Activated naive CD4-positive, alpha-beta T cell treated with anti-CD3 and anti-CD28 coated beads, Interleukin-2, amount 50 U/mL, for 72 hours (primary cell): ENCODE results near the gene NDST4. TPM values are rescaled to one million over a fixed set of nuclear protein-coding genes. Genes with fewer than 3 reads are reported as not detected.

ENCODE experiments used
- ATAC-seq, 2 donors: fragments of 150-1000 bp; cut with Tn5 transposase; 2 replicates each; pipeline ENCODE4 v1.10.0; 2021; ENCODE audit warnings: mild to moderate bottlenecking in 2 of 2, moderate library complexity in 2 of 2
- DNase-seq, 2 donors: peaks; one replicate each; pipeline ENCODE4 v3.0.0; 2021 to 2022; ENCODE audit warnings: low spot score in 2 of 2
- H3K27ac Mint-ChIP-seq, 2 donors: one replicate each; pipeline ENCODE4 v1.8.0; 2022; ENCODE audit warnings: mild to moderate bottlenecking in 2 of 2, mixed read lengths in 2 of 2
- H3K36me3 Mint-ChIP-seq, 2 donors: one replicate each; pipeline ENCODE4 v1.8.0; 2022; ENCODE audit warnings: mixed read lengths in 2 of 2
- H3K9me3 Mint-ChIP-seq, 2 donors: one replicate each; pipeline ENCODE4 v1.8.0; 2022; ENCODE audit warnings: mixed read lengths in 2 of 2
- total RNA-seq, 2 donors: library from RNA; stranded (reverse); gene quantifications; one replicate each; pipeline ENCODE4 v1.2.3, GENCODE V29; 2022

The NDST4 gene
- total RNA-seq, 2 donors from 2014 or later = not detected

DNA sequence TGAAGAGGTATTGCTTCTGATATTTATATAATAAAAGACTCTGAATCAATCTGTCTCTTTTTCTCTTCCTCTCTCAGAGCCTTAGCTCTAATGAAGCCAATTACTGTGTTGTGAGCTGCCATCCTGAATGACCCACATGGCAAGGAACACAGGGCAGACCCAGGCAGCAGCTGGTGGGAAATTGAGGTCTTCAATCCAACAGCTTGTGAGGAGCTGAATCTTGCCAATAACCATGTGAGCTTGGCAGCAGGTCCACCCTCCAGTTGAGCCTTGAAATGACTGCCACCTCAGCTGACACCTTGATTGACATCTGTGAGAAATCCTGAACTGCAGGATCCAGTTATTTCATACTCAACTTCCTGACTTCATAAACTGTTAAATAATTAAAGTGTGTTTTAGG is 149.4 kb downstream of the NDST4 start:
- H3K9me3 Mint-ChIP-seq = peaks cover 7 to 11% of the 10 kb centered on the region in 2 donors
- no peak for ATAC-seq
- peaks cover 0 to 5% of the 10 kb centered on the region in 2 donors for H3K36me3 Mint-ChIP-seq
- no peak for DNase-seq
- H3K27ac Mint-ChIP-seq = no peak overlapping the region

DNA sequence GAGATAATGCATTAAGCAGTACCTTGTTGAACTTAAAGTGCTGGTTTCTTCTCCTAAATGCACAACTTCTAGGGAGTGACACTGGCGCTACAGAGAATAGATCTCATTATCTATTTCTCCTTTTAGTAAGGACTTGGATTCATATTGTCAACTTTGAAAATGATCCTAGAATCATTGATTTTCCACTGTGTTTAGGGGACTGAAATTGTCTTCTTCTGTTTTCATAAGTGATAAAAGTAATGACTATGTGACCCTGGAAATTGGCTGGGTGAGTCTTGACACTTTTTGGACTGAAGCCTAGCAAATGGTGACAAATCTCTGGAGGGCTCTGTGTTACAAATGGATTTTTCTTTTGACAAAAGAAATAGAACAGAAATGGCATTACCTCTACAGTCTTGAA is 167.8 kb downstream of the NDST4 start:
- H3K36me3 Mint-ChIP-seq = no peaks in the 10 kb centered on the region
- DNase-seq (no peak), ATAC-seq (no peak)
- peaks cover 11 to 17% of the 10 kb centered on the region in 2 donors for H3K9me3 Mint-ChIP-seq
- no peak overlapping the region for H3K27ac Mint-ChIP-seq

DNA sequence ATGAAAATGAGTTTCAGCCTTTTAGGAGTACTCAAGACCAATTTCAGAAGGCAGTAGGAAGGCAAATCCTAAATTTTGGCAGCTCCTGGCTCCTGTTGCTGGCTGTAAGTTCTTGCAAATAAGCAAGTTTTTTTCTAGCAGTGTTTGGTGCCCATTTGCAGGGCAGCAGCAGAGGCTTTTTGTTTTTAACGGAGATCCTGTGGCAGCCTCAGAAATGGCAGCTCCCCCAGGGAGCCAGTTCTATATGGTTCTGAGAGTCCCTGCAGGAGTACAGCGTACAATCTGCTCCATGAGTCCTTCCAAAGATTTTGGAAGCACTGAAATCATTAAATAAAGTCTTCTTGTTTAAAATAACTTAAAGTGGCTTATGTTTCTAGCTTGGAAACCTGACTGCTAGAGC is 171.9 kb downstream of the NDST4 start:
- no peak for DNase-seq
- ATAC-seq = no peak
- no peak overlapping the region for H3K27ac Mint-ChIP-seq
- H3K36me3 Mint-ChIP-seq = no peaks in the 10 kb centered on the region
- H3K9me3 Mint-ChIP-seq = peaks cover 18 to 25% of the 10 kb centered on the region in 2 donors

DNA sequence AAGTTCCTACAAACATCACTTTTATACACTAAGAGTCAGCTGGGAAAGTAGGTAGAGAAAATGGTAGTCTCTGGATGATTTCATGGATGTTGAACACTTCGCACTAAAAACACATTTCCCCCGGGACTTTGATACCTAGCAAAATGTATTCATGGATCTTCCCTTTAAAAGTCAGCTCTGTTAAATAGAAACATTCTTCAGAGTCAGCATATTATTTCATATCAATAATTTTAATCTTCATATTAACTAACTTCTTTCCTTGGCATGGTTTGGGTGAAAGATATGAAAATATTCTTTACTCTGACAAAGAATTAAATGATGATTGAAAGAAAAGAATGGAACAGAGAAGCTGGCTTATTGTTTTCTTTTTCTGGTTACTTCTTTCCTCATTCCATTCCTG is 185.5 kb downstream of the NDST4 start:
- no peaks in the 10 kb centered on the region for H3K36me3 Mint-ChIP-seq
- H3K9me3 Mint-ChIP-seq = peaks cover 8 to 9% of the 10 kb centered on the region in 2 donors

DNA sequence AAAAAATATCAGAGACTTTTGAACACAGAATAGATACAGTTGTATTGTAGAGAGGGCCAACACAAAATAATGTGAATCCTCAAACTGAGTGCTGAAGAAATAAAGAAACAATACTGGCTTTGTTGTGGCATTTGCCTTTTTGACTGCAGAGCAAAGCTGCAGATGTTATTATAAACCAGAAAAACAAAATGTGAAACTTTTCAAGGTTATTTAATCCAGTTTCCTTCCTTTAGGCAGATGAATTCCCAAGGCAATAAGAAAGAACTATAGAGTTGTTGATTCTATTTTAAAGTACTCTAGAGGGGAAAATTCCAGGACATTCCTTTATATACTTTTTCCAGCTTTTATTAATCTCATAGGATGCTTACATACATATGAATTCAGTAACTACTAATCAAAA is 186.8 kb downstream of the NDST4 start:
- no peak for ATAC-seq
- no peak overlapping the region for H3K27ac Mint-ChIP-seq
- no peaks in the 10 kb centered on the region for H3K36me3 Mint-ChIP-seq
- H3K9me3 Mint-ChIP-seq = peaks cover 8 to 9% of the 10 kb centered on the region in 2 donors
- DNase-seq = no peak

More for the DNA sequence above, 185.5 kb downstream of the NDST4 start:
- ATAC-seq (no peak), DNase-seq (no peak)
- no peak overlapping the region for H3K27ac Mint-ChIP-seq

DNA sequence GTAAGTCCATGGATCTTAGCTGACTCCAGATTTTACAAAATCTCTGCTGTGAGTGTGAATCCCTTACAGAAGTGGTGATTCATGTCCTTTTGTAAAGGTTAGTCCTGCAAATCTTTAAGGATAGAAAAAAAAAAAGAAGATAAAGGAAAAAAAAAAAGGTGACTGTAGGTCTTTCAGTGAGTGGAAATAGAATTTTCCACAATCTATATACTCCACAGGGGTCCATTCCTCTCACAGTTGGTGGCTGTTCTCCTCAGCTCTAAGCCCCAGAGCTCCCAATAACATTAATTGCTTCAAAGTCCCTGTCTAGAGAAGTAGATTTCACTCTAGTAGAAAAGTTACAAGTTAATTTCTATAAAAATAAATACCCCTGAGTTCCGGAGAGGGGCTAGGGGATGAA is 189.1 kb downstream of the NDST4 start:
- H3K9me3 Mint-ChIP-seq = peaks cover 7 to 9% of the 10 kb centered on the region in 2 donors
- no peak for ATAC-seq
- DNase-seq = no peak
- H3K36me3 Mint-ChIP-seq = no peaks in the 10 kb centered on the region
- no peak overlapping the region for H3K27ac Mint-ChIP-seq

DNA sequence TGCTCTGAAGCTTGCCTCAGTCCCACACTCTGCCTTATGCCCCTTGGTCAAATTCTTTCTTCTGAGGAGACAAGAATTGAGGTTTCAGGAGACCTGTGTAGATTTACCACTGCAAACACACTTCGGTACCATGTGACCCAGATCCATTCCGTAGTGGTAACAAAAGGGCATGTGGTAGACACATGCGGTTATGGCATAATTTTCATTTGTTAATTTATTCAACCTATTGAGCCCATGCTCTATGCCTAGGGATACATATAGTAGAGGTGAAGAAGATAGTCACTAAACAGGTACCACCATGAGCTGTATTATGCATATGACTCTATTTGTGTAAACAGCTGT is 190.9 kb downstream of the NDST4 start:
- ATAC-seq (no peak), DNase-seq (no peak)
- Mint-ChIP-seq H3K27ac (no peak overlapping the region), H3K36me3 (no peaks in the 10 kb centered on the region), H3K9me3 (peaks cover 0 to 7% of the 10 kb centered on the region in 2 donors)

DNA sequence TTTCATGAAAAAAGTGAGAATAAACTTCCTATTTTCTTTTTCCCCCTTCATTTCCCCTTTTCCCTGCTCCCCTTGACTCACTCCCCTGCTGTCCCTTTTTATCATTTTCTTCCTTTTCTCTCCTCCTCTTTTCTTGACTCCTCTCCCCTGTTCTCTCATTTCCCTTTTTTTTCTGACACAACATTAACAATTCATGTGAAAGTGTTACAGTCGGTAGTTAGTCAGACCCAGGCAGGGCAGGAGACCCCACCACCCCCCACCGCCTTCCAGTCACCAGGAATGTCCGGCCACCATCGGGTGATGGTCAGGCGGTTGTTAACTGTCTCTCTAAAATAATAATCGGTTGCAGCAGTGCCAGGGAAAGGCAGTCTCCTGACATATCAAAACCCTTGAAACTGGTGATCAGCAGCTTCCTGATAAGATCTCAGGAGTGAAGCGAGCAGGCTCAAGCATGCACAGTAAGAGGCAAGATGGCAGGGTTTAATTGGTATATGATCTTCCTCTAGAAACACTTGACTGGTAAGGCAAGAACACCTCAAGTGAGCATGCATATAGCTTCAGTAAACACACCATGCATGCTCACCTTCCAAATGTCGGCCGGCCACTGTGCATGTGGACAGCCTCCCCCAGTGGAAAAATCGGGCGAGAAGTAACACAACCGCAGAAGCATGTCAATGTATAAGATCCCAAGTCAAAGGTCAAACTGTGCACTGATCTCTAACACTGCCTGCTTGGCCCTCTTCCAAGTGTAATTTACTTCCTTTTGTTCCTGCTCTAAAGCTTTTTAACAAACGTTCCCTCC is 191.4 kb downstream of the NDST4 start:
- Mint-ChIP-seq H3K27ac (no peak overlapping the region), H3K9me3 (peaks cover 0 to 7% of the 10 kb centered on the region in 2 donors)
- no peak for DNase-seq

DNA sequence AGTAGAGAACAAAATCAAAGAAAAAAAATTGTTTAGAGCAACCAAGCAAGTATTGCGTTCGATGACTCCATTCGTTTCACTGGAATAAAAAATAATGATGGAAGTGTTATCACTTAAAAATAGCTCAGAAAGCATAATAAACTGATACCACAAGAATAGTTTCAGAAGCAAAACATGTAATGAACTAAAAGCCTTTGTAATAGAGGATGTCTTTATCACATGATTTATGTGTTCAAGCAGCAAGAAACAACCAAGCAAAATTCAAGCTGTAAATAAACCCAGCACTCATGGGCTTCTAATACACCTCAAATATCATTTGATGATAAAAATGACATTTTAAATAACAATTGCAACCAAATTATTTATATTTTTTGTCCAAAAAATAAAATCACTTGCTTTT is 192.2 kb downstream of the NDST4 start:
- no peak for ATAC-seq
- no peaks in the 10 kb centered on the region for H3K36me3 Mint-ChIP-seq

More for the DNA sequence above, 191.4 kb downstream of the NDST4 start:
- H3K36me3 Mint-ChIP-seq = no peaks in the 10 kb centered on the region
- ATAC-seq = no peak

DNA sequence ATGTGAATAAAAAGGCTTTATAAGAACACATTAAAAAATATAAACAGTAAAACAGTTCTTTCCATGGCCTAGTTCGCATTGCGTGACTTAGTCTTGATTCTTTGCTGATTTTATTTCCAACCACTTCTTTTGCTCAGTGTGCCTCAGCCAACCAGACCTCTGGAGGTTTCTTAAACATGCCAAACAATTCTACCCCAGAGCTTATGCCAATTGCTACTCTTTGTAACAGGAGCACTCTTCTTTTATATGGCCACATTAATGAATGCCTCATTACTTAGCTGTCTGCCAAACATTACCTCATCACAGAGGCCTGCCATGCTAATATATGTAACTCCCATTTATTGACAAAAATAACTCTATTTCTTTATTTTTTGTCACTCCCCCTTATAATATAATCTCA is 202.3 kb downstream of the NDST4 start:
- Mint-ChIP-seq H3K9me3 (peaks cover 3 to 8% of the 10 kb centered on the region in 2 donors), H3K36me3 (no peaks in the 10 kb centered on the region), H3K27ac (no peak overlapping the region)
- ATAC-seq (no peak), DNase-seq (no peak)

More for the DNA sequence above, 192.2 kb downstream of the NDST4 start:
- no peak overlapping the region for H3K27ac Mint-ChIP-seq
- H3K9me3 Mint-ChIP-seq = peaks cover 0 to 7% of the 10 kb centered on the region in 2 donors
- no peak for DNase-seq

DNA sequence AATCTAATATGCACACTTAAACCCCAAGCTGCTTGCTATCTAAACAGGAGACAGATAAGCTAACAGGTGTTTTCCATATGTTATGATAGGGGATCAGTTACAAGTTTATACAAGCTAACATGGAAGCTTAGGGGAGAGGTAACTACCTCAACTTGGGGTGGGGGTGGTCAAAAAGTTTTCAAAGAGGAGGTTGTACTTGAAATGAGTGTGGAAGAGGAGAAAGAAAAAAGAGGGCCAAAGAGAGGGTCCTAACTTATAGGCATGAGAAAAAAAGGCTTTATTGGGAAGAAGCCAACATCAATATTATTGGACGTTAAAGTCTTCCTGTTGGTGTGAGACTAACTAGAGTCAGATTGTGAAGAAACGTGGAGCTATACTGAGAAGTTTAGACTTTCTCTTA is 205.9 kb downstream of the NDST4 start:
- ATAC-seq = no peak
- Mint-ChIP-seq H3K27ac (no peak overlapping the region), H3K36me3 (no peaks in the 10 kb centered on the region), H3K9me3 (peaks cover 3 to 8% of the 10 kb centered on the region in 2 donors)
- DNase-seq = no peak

DNA sequence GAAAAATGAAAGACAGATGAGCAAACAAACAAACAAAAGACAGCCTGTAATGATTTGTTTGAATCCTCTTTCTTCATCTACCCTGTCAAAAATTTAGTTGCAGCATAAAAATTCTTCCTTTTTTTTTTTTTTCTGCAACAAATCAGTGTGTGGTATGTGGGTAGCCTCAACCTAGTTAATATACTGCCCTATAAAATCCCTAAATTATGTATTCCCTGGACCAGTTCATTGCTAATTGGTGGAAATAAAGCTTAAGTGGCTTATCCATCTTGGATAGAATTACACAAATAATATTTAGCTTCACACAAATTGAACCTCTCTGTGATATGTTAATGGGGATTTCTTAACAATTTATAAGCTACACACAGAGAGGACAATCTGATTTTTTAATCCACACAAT is 208.4 kb downstream of the NDST4 start:
- DNase-seq = no peak
- ATAC-seq = no peak
- H3K36me3 Mint-ChIP-seq = no peaks in the 10 kb centered on the region
- peaks cover 0 to 4% of the 10 kb centered on the region in 2 donors for H3K9me3 Mint-ChIP-seq
- H3K27ac Mint-ChIP-seq = no peak overlapping the region

DNA sequence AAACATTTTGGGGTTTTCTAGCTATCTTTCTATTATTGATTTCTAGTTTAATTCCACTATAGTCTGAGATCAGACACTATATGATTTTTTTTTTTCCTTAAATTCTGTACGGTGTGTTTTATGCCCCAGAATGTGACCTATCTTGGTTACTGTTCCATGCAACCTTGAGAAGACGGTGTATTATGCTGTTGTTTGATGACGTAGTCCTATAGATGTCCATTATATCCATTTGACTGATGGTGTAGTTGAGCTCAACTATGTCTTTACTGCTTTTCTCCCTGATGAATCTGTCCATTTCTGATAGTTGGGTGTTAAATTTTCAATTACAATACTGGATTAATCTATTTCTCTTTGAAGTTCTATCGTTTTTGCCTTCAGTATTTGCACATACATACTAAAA is 212.5 kb downstream of the NDST4 start:
- no peaks in the 10 kb centered on the region for H3K36me3 Mint-ChIP-seq
- peaks cover 0 to 4% of the 10 kb centered on the region in 2 donors for H3K9me3 Mint-ChIP-seq
- DNase-seq (no peak), ATAC-seq (no peak)
- H3K27ac Mint-ChIP-seq = no peak overlapping the region

DNA sequence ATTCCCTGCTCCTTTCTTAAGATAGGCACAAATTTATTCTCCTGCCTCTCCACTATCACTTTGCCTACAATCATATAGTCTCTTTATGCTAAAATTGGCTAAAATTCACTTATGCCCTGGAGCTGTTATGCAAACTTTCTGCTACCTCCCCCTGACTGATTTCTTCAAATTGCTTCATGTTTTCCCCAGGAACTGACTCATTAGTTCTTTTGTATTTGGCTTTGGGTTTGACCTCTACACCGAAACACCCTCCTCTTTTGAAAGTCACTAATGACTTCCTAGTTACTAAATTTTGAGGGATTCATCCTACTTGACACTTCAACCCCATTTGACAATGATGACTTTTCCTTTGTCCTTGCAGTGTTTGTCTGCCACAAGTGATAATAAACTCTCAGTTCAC is 222.6 kb downstream of the NDST4 start:
- Mint-ChIP-seq H3K36me3 (no peaks in the 10 kb centered on the region), H3K9me3 (peaks cover 15 to 16% of the 10 kb centered on the region in 2 donors), H3K27ac (no peak overlapping the region)
- no peak for DNase-seq
- no peak for ATAC-seq

DNA sequence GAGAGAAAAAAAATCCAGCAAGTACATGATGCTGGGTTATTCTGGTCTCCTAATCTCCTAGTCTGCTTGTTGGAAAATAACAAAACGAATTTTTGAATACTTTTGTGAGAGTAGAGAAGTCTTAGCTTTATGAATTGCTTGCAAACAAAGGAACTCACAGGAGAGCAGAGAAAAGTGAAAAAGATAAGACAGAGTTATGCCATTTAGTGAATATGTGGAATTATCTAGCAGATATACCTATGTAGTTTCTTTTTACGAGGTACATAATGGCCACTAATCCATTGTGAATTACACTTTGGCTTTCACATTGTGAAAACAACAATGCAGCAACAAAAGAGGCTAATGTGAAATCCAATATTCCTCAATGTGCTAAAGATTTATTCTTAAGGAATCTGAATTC is 226.7 kb downstream of the NDST4 start:
- Mint-ChIP-seq H3K36me3 (no peaks in the 10 kb centered on the region), H3K27ac (no peak overlapping the region), H3K9me3 (peaks cover 6% of the 10 kb centered on the region in 2 donors)
- ATAC-seq (no peak), DNase-seq (no peak)

DNA sequence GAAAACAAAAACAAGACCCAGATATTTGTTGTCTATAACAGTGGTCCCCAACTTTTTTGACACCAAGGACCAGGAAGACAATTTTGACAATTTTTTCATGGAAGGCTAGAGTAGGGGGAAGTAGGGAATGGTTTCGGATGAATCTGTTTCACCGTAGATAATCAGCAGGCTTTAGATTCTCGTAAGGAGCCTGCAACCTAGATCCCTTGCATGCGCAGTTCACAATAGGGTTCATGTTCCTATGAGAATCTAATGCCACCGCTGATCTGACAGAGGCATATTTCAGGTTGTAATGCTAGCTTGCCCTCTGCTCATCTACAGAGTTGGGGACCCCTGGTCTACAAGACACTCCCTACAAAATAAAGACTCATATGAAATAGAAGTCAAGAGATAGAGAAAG is 229.8 kb downstream of the NDST4 start:
- ATAC-seq = no peak
- no peaks in the 10 kb centered on the region for H3K36me3 Mint-ChIP-seq
- DNase-seq = no peak
- H3K9me3 Mint-ChIP-seq = no peaks in the 10 kb centered on the region
- no peak overlapping the region for H3K27ac Mint-ChIP-seq

DNA sequence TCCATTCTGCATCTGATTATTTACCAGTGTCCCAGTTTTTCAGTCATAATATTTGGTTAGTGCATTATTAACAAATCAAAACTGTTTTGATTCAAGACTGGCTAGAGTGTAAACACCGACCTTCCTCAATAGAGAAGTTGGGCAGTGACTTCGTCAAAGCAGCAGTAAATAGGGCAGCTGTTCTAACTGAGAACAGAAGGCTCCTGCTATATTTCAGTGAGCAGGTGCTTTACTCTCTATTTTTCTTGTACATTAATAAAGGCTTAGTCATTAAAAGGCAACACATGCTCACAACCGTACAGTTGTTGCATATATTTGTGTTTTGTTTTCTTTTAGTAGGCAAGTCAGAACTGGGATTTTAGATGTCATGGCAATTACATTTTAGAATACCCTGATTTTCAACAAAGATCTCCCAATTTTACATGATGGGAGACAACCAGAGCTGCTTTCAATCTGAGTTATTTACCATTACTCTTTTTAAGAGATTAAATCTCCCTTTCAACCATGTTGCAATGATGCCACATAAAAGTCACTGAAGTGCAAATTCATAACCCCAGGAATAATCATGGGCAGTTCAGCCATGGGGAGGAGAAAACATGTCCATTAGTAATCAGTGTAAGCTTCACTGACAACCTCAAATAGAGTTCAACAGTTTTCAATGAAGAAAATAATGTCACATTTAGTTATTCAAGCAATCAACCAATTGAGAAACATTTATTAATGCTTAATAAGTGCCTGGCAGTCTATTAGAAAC is 233.3 kb downstream of the NDST4 start:
- ATAC-seq (no peak), DNase-seq (no peak)
- Mint-ChIP-seq H3K36me3 (no peaks in the 10 kb centered on the region), H3K9me3 (no peaks in the 10 kb centered on the region), H3K27ac (no peak overlapping the region)

DNA sequence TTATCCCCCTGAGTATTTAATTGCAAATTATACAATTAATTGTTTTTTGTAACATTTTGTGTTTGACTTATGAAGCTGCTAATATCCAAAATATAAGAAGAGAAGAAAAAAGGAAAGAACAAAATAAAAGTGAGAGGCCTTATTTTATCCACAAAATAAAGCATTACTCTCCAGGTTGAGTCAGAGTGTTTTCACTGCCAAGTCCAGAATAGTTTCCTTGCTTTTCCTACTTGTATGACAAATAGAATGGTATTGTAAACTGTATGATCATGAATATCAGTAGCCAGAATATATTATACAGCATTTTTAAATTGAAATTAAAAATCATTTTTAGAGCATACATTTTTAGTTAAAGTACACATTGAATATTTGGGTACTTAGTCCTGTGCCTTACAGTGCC is 237.8 kb downstream of the NDST4 start:
- no peak for DNase-seq
- no peak for ATAC-seq
- Mint-ChIP-seq H3K9me3 (no peaks in the 10 kb centered on the region), H3K36me3 (no peaks in the 10 kb centered on the region), H3K27ac (no peak overlapping the region)
